Vagina (tissue), 2 donors: ENCODE data around the gene ARF3.

ENCODE experiments used
- POLR2A ChIP-seq, 2 donors: fragments of 450-650 bp; IDR thresholded peaks; one replicate each; pipeline ENCODE4 v1.6.1; 2017; ENCODE audit warnings: antibody characterized with exemption in 2 of 2, mild to moderate bottlenecking in 2 of 2, moderate library complexity in 2 of 2
- TF ChIP-seq, protein P1 (sequence below), 3 experiments: fragments of 450-650 bp in 2 of 3; fragments of 200-600 bp in 1 of 3; sonication (generic) in 1 of 3; IDR thresholded peaks; one replicate each; pipeline ENCODE4 v1.5.1; 2017 to 2019; ENCODE audit warnings: antibody characterized with exemption in 3 of 3, mild to moderate bottlenecking in 2 of 3, moderate library complexity in 2 of 3

- TF ChIP-seq, protein P1, sequence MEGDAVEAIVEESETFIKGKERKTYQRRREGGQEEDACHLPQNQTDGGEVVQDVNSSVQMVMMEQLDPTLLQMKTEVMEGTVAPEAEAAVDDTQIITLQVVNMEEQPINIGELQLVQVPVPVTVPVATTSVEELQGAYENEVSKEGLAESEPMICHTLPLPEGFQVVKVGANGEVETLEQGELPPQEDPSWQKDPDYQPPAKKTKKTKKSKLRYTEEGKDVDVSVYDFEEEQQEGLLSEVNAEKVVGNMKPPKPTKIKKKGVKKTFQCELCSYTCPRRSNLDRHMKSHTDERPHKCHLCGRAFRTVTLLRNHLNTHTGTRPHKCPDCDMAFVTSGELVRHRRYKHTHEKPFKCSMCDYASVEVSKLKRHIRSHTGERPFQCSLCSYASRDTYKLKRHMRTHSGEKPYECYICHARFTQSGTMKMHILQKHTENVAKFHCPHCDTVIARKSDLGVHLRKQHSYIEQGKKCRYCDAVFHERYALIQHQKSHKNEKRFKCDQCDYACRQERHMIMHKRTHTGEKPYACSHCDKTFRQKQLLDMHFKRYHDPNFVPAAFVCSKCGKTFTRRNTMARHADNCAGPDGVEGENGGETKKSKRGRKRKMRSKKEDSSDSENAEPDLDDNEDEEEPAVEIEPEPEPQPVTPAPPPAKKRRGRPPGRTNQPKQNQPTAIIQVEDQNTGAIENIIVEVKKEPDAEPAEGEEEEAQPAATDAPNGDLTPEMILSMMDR (IDR thresholded peaks at IDR 0.05) = no peak
- peak in 1 of 2 donors; percentile 22 for TF ChIP-seq POLR2A (IDR thresholded peaks at IDR 0.05)
These were observed 31.8 kb downstream of the ARF3 start, which contains the start of gene FKBP11 for GRCh38 chr12:48925304-48926011.
